DND-41 (cell line): ENCODE results near the gene MTHFD1.

Experiments
- ATAC-seq: fragments of 200-7000 bp; cut with Tn5 transposase; 3 replicates; pipeline ENCODE4 v1.9.1; 2021; ENCODE audit warnings: low read depth; ENCODE audit not compliant: insufficient read depth
- DNase-seq: peaks from one replicate; pipeline ENCODE4 v3.0.0-alpha.2; 2020
- H2AFZ ChIP-seq: 2 replicates; pipeline ENCODE4 v1.6.0; 2012; ENCODE audit warnings: low read depth, low read length
- H3K27ac ChIP-seq: 2 replicates; pipeline ENCODE4 v1.5.1; 2012; ENCODE audit warnings: low read length, inconsistent platforms
- H3K27me3 ChIP-seq: fragments of 200-600 bp; sonication (generic); 2 replicates; pipeline ENCODE4 v1.6.0; 2012; ENCODE audit warnings: low read length, mild to moderate bottlenecking, inconsistent platforms; ENCODE audit not compliant: insufficient read depth, poor library complexity
- H3K36me3 ChIP-seq: 2 replicates; pipeline ENCODE4 v1.5.1; 2012; ENCODE audit warnings: low read length, inconsistent platforms; ENCODE audit not compliant: insufficient read depth
- H3K4me1 ChIP-seq: 2 replicates; pipeline ENCODE4 v1.5.1; 2012; ENCODE audit warnings: mild to moderate bottlenecking, low read length; ENCODE audit not compliant: insufficient read depth
- H3K4me2 ChIP-seq: 2 replicates; pipeline ENCODE4 v1.6.0; 2012; ENCODE audit warnings: mild to moderate bottlenecking, moderate library complexity, low read length, inconsistent platforms; ENCODE audit not compliant: insufficient read depth
- H3K4me3 ChIP-seq, 2 experiments: fragments of 200-600 bp in 1 of 2; shearing (Covaris generic) in 1 of 2; 2 replicates each; pipeline ENCODE4 v1.5.1; 2012 to 2016; ENCODE audit warnings: inconsistent platforms in 2 of 2, low read length in 2 of 2, mild to moderate bottlenecking in 2 of 2, low read depth in 1 of 2, moderate library complexity in 1 of 2
- H3K79me2 ChIP-seq: 2 replicates; pipeline ENCODE4 v1.6.0; 2012; ENCODE audit warnings: low read length, inconsistent platforms; ENCODE audit not compliant: insufficient read depth
- H3K9ac ChIP-seq: 2 replicates; pipeline ENCODE4 v1.6.0; 2012; ENCODE audit warnings: low read depth, mild to moderate bottlenecking, inconsistent platforms, low read length, moderate library complexity
- H3K9me3 ChIP-seq: 2 replicates; pipeline ENCODE4 v1.5.1; 2012; ENCODE audit warnings: low read length, moderate library complexity, mild to moderate bottlenecking, inconsistent platforms; ENCODE audit not compliant: insufficient read depth, severe bottlenecking
- H4K20me1 ChIP-seq: 2 replicates; pipeline ENCODE4 v1.6.0; 2012; ENCODE audit warnings: low read length; ENCODE audit not compliant: insufficient read depth
- CTCF ChIP-seq: IDR thresholded peaks from 2 replicates; pipeline ENCODE4 v1.5.1; 2012; ENCODE audit warnings: borderline replicate concordance, low read length, moderate library complexity, mild to moderate bottlenecking; ENCODE audit not compliant: poor library complexity, severe bottlenecking; ENCODE audit errors: extremely low read depth
- EZH2 ChIP-seq: IDR thresholded peaks from 3 replicates; pipeline ENCODE4 v1.6.1; 2012; ENCODE audit warnings: borderline replicate concordance, low read depth, mild to moderate bottlenecking, moderate library complexity, low read length, inconsistent platforms; ENCODE audit not compliant: severe bottlenecking

MTHFD1 gene

GRCh38 chr14:64509036-64509435 lies 120.9 kb downstream of the MTHFD1 start:
- ATAC-seq (no peak), DNase-seq (no peak)
- TF ChIP-seq EZH2: no peak
- no peak for TF ChIP-seq CTCF
- Histone ChIP-seq H3K4me2 (peak overlapping the region; percentile 49; the same call in 1 of the 2 replicates), H3K9ac (no peak overlapping the region; the same call in 1 of the 2 replicates), H3K4me1 (peaks cover 58% of the 10 kb centered on the region), H3K79me2 (peaks cover 97% of the 10 kb centered on the region), H2AFZ (no peak overlapping the region), H3K4me3 (peak overlapping the region in 1 of 2 experiments; percentile 22; a peak in 1 of 4 replicates), H3K27me3 (no peaks in the 10 kb centered on the region), H3K27ac (0 out of 2 replicates have a peak overlapping the region, but pooled peaks have one; percentile 20), H3K9me3 (no peaks in the 10 kb centered on the region), H4K20me1 (peaks cover 72% of the 10 kb centered on the region), H3K36me3 (peaks cover 21% of the 10 kb centered on the region)
